ENCODE data around the gene WDR27.
"Not testable (repeated sequence)": the region's sequence is repeated elsewhere in the genome, so short reads cannot be mapped to it uniquely, and the experiment has no call there.

Gene WDR27

GRCh38 chr6:169511785-169512184 lies 190.0 kb downstream of the WDR27 start:
- not testable (repeated sequence) for DNase-seq

- DNase-seq = no peak
These were observed 191.0 kb downstream of the WDR27 start for GRCh38 chr6:169510871-169511270.

GRCh38 chr6:169508452-169508851 lies 193.4 kb downstream of the WDR27 start:
- DNase-seq = no peak

DNA sequence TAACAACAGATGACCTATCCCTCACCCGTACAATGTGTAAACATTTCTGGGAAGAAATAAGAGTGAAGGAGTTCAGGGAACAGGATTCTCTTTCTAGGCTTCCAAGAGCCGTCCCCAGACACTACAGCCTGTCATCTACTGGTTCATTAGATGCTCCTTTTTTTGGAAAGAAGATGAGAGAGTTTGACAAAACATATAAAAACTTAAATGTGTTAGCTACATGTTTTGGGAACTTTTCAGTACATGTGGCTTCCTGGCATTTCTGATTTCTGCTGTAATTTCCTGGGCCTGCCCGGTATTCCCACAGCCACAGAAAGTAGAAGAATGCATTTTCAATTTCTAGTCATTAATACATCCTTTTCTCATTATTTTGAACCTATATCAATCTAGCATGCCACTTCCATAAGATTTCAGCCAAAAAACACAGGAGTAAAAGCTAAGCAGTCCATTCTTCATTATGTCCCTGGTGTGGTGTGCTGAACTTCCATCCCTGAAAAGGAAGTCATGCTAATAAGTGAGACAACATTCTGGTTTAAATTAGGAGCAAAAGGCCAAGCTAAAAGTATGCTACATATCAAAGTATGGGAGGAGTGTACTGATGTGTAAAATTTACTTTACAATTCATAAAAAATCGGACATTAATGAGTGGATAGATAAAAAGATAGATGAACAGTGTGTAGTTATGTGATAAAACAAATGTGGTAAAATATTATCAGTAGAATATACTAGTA lies 198.2 kb downstream of the WDR27 start:
- DNase-seq = no peak

DNA sequence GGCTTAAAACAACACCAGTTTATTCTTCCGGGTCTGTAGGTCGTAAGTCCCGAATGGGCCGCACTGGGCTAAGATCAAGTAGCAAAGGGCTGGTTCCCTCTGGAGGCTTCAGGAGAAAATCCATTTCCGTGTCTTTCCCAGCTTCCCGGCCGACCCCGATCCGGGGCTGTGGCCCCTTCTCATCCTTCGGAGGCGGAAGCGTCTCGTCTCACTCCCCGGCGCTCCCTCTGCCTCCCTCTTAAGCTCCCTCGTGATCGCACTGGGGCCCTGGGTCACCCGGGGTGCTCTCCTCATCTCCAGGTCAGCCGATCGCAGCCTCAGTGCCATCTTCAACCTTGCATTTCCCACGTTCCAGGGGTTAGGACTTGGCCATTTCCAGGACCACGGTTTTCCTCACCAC lies 199.4 kb downstream of the WDR27 start:
- DNase-seq = no peak

GRCh38 chr6:169501777-169502313 lies 200.0 kb downstream of the WDR27 start:
- no peak for DNase-seq

GRCh38 chr6:169501128-169501527 lies 200.7 kb downstream of the WDR27 start:
- no peak for DNase-seq

- DNase-seq = no peak
These were observed 201.1 kb downstream of the WDR27 start for GRCh38 chr6:169500688-169501087.

DNA sequence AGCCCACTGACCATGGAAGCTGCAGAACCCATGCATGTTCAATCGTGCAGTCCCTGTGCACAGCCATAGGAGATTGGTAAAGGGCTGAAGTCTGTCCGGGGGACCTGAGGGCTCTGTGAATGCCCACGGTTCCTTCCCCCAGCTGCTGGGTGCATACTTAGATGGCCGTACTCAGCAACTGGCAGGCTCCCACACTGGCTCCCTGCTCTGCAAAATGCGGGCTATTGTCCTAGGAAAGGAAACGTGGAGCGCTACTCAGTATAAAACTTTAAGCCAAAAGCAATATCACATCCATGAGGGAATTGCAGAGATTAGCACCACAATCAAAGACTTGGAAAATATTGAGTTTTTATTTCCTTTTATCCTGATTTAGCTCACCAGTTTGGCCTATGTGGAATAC lies 202.0 kb downstream of the WDR27 start:
- DNase-seq = no peak

DNA sequence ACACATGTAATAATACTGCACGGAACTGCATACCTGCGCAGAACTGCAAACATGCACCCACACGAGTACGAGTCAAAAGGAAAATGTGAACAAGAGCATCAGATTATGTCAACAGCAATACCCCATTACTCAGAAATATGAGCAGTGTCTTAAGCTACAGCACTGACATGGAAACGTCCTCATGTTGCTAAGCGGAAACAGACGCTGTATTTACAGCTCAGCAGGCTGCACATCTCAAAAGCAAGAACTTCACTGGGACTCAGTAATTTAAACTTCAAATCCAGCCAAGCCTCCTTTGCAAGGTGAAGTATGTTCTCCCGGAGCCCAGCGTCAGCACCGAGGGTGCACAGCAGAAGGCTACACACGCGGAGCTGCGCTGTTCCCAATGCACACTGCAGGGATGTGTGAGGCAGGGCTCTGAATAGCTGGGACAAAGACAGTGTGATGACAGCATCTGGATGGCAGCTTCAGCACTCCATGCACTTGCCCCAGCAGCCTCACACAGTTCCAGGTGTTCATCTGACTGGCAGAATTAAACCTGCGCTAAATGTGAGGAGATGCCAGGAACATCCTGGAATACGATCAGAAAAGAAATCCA lies 202.8 kb downstream of the WDR27 start:
- DNase-seq = no peak

DNA sequence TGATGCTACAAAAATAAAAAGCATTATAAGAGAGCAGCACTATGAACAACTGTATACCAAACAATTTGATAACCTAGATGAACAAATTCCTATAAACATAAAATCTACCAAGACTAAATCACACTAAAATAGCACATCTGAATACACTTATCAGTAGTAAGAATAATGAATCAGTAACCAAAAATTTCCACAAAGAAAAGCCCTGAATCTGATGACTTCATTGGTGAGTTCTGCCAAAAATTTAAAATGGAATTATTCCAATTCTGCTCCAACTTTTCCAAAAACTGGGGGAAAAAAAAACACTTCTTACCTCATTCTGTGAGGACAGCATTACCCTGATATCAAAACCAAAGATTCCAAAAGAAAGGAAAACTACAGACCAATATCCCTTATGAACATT lies 206.2 kb downstream of the WDR27 start:
- DNase-seq = no peak

GRCh38 chr6:169494038-169494437 lies 207.8 kb downstream of the WDR27 start:
- DNase-seq = no peak

DNA sequence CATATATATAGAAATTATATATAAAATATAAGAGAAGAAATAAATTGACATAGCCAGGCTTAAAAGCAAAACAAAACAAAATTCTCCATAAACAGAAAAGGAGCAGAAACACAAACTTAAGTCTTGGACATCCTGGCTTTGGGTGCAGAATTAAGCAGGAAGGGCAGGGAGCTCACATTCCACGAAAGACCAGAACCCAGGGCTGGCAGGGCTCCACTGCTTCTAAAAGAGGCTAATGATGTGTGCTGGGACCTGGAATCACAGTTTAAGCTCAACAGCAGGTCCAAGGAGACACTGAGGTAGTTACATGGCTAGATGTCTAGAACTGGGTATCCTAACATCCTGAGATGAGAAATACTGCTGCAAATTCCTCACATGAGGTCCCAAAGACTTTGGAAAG lies 210.3 kb downstream of the WDR27 start:
- DNase-seq = no peak

DNA sequence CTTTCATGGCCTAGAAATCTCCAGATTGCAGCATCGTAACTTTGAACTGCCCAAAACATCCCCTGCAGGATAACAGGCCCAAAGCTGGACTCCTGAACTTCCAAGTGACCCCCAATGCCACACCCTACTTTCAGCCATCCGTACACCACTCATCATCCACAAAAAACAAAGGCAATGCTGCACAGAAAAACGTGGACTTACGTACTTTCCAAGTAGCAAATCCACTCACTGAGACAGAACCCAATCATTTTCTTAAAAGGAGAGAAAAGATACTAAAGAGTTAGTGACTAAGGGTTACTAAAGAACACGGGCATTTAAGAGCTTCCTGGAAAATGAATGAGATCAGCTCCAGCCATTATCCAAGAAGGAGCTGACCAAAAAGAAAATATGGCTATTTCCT lies 211.0 kb downstream of the WDR27 start:
- DNase-seq = no peak

DNA sequence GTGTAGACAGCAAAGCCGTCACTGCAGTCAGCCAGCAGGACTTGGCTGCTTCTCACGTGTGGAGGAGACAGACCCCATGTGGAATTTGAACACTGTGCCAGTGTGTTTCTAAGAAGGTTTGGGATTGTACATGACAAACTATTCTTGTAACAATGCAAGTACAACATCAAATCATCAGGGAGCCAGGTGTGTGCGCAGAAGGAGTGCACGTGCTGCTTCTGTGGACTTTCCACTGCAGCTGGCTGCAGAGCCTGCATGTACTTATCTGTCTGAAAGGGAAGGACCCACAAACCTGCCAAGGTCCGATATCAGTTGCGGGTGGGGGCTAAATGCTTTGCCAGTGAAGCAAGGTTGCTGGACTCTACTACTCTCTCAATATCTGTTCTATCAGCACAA lies 211.6 kb downstream of the WDR27 start:
- DNase-seq = no peak

DNA sequence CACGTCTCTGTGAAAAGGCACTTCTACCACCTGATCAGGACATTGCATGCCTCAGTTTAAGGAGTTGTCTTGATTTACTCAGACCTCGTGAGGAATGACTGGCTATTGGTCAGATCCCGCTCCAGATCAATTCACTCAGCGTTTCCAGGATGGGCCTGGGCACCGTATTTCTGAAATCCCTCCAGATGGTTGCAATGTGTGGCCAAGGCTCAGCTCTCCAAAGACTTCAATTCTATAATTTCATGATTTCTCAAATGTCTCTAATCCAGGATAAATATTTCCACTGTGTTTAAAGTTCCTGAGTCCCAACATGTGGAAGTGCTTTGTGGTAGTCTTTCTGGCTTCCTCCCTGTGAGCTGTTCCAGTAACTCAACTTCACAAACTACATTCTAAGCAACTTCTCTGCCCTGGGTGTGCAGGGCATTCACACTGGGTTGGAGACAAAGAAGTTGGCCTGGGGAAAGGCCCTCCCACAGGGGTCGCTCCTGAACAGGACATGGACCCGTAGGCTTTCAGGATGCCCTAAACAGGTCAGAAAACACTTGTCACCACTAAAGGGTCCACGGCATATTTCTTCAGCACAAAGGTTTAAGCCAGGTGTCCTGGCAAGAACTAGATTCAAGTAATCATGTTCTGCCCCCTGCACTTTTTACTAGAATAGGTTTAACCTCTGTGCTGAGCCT lies 212.1 kb downstream of the WDR27 start:
- no peak for DNase-seq

GRCh38 chr6:169487579-169488436 lies 214.0 kb downstream of the WDR27 start:
- DNase-seq = no peak

GRCh38 chr6:169479783-169480495 lies 221.9 kb downstream of the WDR27 start:
- DNase-seq = no peak

GRCh38 chr6:169474362-169474761 lies 227.5 kb downstream of the WDR27 start:
- no peak for DNase-seq

GRCh38 chr6:169473663-169474062 lies 228.2 kb downstream of the WDR27 start:
- DNase-seq = no peak

DNA sequence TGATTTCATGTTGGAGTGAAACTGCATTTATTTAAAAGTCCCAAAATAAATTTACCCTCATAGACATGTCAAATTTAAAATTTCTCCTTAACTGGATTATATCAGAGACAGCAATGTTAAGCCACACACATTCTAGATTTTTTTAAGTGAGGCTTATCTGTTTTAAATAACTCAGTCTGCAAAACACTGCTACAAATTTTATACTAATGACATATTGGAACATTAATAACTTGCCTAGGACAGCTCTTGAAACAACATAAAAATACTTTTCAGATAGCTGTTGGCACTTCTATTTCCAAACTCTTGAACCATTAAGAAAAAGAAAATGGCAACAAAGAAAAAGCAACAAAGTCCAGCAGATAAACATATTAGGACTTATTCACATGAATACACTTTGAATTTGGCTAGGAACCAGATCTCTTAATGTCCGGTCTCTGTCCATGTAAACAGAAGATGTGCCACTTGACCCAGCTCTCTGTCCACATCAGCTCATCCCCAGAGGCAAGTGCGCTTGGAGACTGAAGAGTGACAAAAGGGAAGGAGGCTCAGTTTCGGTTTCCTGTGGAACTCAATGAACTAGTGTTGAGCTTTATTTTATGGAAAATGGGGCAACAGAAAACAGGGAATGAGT lies 228.9 kb downstream of the WDR27 start:
- DNase-seq = no peak

DNA sequence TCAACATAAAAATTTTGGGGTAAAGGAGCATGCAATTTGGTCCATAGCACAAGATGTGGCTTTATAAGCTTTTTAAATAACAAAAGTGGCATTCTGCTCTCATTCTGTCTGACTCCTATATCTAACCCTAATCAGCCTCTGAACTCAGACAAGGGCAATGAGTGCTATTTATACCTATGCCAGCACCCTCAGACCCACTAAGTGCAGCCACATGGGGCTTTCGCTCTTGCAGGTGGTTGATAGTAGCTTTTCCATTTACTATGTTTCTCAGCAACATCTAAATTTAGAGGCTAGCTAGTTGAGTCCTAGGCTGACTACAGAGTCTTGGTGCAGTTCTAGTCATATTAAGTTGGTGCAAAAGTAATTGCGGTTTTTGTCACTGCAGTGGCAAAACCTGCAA lies 231.0 kb downstream of the WDR27 start:
- no peak for DNase-seq

Data from SHP77 treated with DMSO at 0.1 percent for 48 hours (cell line).